Activated T-cell treated with anti-CD3 and anti-CD28 coated beads, Interleukin-2, amount 50 U/mL, for 4 hours (primary cell): ENCODE data around the gene CLEC7A. TPM values are rescaled to one million over a fixed set of nuclear protein-coding genes. Genes with fewer than 3 reads are reported as not detected.

Source experiments
- total RNA-seq, 3 donors: library from RNA; stranded (reverse); gene quantifications; one replicate each; pipeline ENCODE4 v1.2.1, GENCODE V29; 2021

CLEC7A gene
- total RNA-seq, 3 donors from 2014 or later, result 0.16 to 0.69 TPM; not detected in 1

Other genes with a start within 250 kb of the CLEC7A start
- not detected for gene KLRF2, start 248.7 kb downstream of the CLEC7A start, total RNA-seq
- not detected for gene CLEC2A, start 197.8 kb downstream of the CLEC7A start, total RNA-seq
- gene CLEC12A, start 158.8 kb downstream of the CLEC7A start, total RNA-seq, result not detected
- not detected for gene CLEC1B, start 131.1 kb downstream of the CLEC7A start, total RNA-seq
- gene CLEC12B, start 119.6 kb downstream of the CLEC7A start, total RNA-seq, result not detected
- not detected for gene CLEC9A, start 99.5 kb downstream of the CLEC7A start, total RNA-seq
- not detected for gene CLEC1A, start 31.2 kb downstream of the CLEC7A start, total RNA-seq
- not detected for gene OLR1, start 41.9 kb upstream of the CLEC7A start, total RNA-seq
- gene TMEM52B, start 48.8 kb upstream of the CLEC7A start, total RNA-seq, result not detected
- 10 to 100 TPM in 1 of 3 donors, 1 to 10 TPM in 2; 6.3 to 10.4 (median 9.3) TPM for gene GABARAPL1, start 82.7 kb upstream of the CLEC7A start, total RNA-seq
- 10 to 100 TPM in 1 of 3 donors, 1 to 10 TPM in 2; 6.9 to 17.7 (median 7.2) TPM for gene KLRD1, start 177.7 kb upstream of the CLEC7A start, total RNA-seq